ENCODE data around the gene ATAD2B.
"Not testable (repeated sequence)": the region's sequence is repeated elsewhere in the genome, so short reads cannot be mapped to it uniquely, and the experiment has no call there.

ATAD2B gene

GRCh38 chr2:23803965-23804542, 122.9 kb downstream of the ATAD2B start:
- Histone ChIP-seq H3K4me3 (ENCODE audit: low read depth, low read length) (no peak overlapping the region), H3K9me3 (ENCODE audit: control insufficient read depth, insufficient read depth, low read length) (no peaks in the 10 kb centered on the region), H3K27me3 (ENCODE audit: control insufficient read depth, insufficient read depth, low read length) (no peaks in the 10 kb centered on the region), H3K36me3 (ENCODE audit: control insufficient read depth, insufficient read depth, low read length) (no peaks in the 10 kb centered on the region), H3K4me1 (ENCODE audit: control insufficient read depth, insufficient read depth, low read length) (no peaks in the 10 kb centered on the region), H3K9ac (ENCODE audit: low read depth, low read length) (no peak overlapping the region)

GRCh38 chr2:23803264-23803964, 123.5 kb downstream of the ATAD2B start:
- Histone ChIP-seq H3K36me3 (ENCODE audit: control insufficient read depth, insufficient read depth, low read length) (no peaks in the 10 kb centered on the region), H3K4me1 (ENCODE audit: control insufficient read depth, insufficient read depth, low read length) (no peaks in the 10 kb centered on the region), H3K27me3 (ENCODE audit: control insufficient read depth, insufficient read depth, low read length) (no peaks in the 10 kb centered on the region), H3K9me3 (ENCODE audit: control insufficient read depth, insufficient read depth, low read length) (no peaks in the 10 kb centered on the region), H3K4me3 (ENCODE audit: low read depth, low read length) (no peak overlapping the region), H3K9ac (ENCODE audit: low read depth, low read length) (no peak overlapping the region)

- no peaks in the 10 kb centered on the region for H3K4me1 ChIP-seq (ENCODE audit: control insufficient read depth, insufficient read depth, low read length)
- H3K9ac ChIP-seq (ENCODE audit: low read depth, low read length) = no peak overlapping the region
- no peaks in the 10 kb centered on the region for H3K36me3 ChIP-seq (ENCODE audit: control insufficient read depth, insufficient read depth, low read length)
- no peak overlapping the region for H3K4me3 ChIP-seq (ENCODE audit: low read depth, low read length)
- no peaks in the 10 kb centered on the region for H3K9me3 ChIP-seq (ENCODE audit: control insufficient read depth, insufficient read depth, low read length)
- H3K27me3 ChIP-seq (ENCODE audit: control insufficient read depth, insufficient read depth, low read length) = no peaks in the 10 kb centered on the region
Observed at GRCh38 chr2:23801396-23801795, 125.5 kb downstream of the ATAD2B start.

DNA sequence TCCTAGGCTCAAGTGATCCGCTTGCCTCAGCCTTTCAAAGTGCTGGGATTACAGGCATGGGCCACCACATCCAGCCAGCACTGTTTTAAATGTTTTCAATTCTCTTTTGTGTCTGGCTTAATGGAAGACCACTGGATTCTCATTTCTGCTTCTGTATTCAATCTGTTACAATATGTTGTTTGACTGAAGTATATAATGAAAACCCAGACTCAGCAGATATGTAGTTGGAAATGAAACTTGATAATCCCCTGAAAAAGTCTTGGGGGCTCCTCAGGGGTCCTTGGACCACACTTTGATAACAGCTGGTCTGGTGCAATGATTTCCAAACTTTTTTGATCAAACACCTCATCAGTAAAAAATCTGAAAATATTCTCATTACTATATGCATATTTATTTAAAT, 132.7 kb downstream of the ATAD2B start:
- Histone ChIP-seq H3K36me3 (ENCODE audit: control insufficient read depth, insufficient read depth, low read length) (no peaks in the 10 kb centered on the region), H3K27me3 (ENCODE audit: control insufficient read depth, insufficient read depth, low read length) (no peaks in the 10 kb centered on the region), H3K4me1 (ENCODE audit: control insufficient read depth, insufficient read depth, low read length) (no peaks in the 10 kb centered on the region), H3K9ac (ENCODE audit: low read depth, low read length) (no peak overlapping the region), H3K4me3 (ENCODE audit: low read depth, low read length) (no peak overlapping the region), H3K9me3 (ENCODE audit: control insufficient read depth, insufficient read depth, low read length) (no peaks in the 10 kb centered on the region)

DNA sequence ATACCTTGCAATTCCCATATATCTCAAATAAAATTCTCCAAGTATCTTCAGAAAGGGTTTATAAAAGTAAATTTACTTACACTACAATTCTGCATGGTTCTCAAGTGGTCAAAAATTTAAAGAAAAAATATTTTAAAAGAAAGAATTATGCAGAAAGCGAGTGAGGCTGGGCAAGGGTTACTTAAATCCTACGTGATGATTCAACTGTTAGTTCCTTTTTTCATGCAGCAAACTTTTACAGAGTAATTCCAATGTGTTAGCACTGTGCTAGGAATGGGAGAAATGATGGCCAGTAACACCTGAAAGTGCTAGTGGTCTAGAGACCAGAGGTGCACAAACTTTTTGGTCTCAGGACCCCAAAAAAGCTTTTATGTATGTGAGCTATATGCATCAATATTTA, 133.4 kb downstream of the ATAD2B start:
- H3K9ac ChIP-seq (ENCODE audit: low read depth, low read length) = no peak overlapping the region
- no peaks in the 10 kb centered on the region for H3K9me3 ChIP-seq (ENCODE audit: control insufficient read depth, insufficient read depth, low read length)
- no peak overlapping the region for H3K4me3 ChIP-seq (ENCODE audit: low read depth, low read length)
- H3K36me3 ChIP-seq (ENCODE audit: control insufficient read depth, insufficient read depth, low read length) = no peaks in the 10 kb centered on the region
- no peaks in the 10 kb centered on the region for H3K27me3 ChIP-seq (ENCODE audit: control insufficient read depth, insufficient read depth, low read length)
- no peaks in the 10 kb centered on the region for H3K4me1 ChIP-seq (ENCODE audit: control insufficient read depth, insufficient read depth, low read length)

- Histone ChIP-seq H3K4me1 (ENCODE audit: control insufficient read depth, insufficient read depth, low read length) (no peaks in the 10 kb centered on the region), H3K9ac (ENCODE audit: low read depth, low read length) (no peak overlapping the region), H3K27me3 (ENCODE audit: control insufficient read depth, insufficient read depth, low read length) (no peaks in the 10 kb centered on the region), H3K36me3 (ENCODE audit: control insufficient read depth, insufficient read depth, low read length) (no peaks in the 10 kb centered on the region), H3K9me3 (ENCODE audit: control insufficient read depth, insufficient read depth, low read length) (no peaks in the 10 kb centered on the region), H3K4me3 (ENCODE audit: low read depth, low read length) (no peak overlapping the region)
Observed at GRCh38 chr2:23791030-23791429, 135.9 kb downstream of the ATAD2B start.

DNA sequence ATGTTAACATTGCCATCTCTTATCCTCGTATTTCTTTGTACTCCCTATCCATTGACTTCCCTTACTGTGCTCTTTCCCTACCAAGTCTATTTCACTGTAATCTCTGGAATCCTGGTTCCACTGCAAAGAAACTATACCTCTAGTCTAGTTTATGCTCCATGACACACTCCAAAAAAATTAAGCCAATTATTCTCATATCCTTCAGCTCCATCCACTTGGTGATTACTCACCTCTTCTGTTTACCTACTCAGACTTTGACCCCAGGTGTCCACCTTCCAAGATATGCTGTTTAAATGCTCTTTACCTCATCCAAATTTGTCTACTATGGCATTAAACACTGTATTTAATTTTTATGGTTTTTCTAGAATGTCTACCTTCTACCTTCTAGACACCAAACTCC, 137.9 kb downstream of the ATAD2B start:
- no peaks in the 10 kb centered on the region for H3K4me1 ChIP-seq (ENCODE audit: control insufficient read depth, insufficient read depth, low read length)
- no peaks in the 10 kb centered on the region for H3K36me3 ChIP-seq (ENCODE audit: control insufficient read depth, insufficient read depth, low read length)
- H3K9me3 ChIP-seq (ENCODE audit: control insufficient read depth, insufficient read depth, low read length) = no peaks in the 10 kb centered on the region
- no peaks in the 10 kb centered on the region for H3K27me3 ChIP-seq (ENCODE audit: control insufficient read depth, insufficient read depth, low read length)
- H3K4me3 ChIP-seq (ENCODE audit: low read depth, low read length) = no peak overlapping the region
- no peak overlapping the region for H3K9ac ChIP-seq (ENCODE audit: low read depth, low read length)

DNA sequence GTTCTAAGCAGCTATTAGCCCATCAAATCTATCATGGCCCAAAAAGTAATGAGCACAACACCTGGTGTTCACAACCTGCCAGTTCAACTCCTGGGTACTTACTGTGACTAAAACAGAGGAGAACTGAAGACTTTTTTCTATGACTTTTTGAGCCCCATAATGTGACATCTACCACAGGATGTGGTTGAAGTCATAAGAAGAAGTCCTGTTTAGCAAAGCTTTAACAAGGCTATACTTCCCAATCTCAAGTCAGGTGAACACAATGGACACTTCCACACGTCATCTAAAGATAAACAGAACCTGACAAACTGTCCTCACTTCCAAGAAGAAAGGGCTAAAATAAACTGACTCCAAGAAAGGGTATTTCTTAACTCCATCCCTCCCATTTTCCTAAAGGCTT, 138.8 kb downstream of the ATAD2B start:
- Histone ChIP-seq H3K4me1 (ENCODE audit: control insufficient read depth, insufficient read depth, low read length) (no peaks in the 10 kb centered on the region), H3K9me3 (ENCODE audit: control insufficient read depth, insufficient read depth, low read length) (no peaks in the 10 kb centered on the region), H3K4me3 (ENCODE audit: low read depth, low read length) (no peak overlapping the region), H3K36me3 (ENCODE audit: control insufficient read depth, insufficient read depth, low read length) (no peaks in the 10 kb centered on the region), H3K27me3 (ENCODE audit: control insufficient read depth, insufficient read depth, low read length) (no peaks in the 10 kb centered on the region), H3K9ac (ENCODE audit: low read depth, low read length) (no peak overlapping the region)

DNA sequence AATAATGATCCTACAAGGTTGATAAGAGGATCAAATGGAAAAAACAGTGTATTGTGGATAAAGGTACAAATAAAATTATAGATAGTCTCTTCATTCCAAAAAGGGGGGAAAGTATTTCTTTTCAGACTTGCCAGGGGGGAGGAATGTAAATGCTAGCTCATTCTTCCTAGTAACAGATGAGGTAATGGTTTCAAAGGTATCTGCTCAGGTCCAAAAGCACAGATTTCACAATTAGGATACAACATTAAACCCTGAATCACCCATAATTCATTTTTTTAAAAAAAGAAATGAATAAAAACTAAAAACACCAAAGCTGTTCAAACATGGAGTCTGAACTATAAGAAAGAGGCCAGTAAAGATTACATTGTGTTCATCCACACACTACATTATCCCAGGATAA, 142.0 kb downstream of the ATAD2B start:
- no peaks in the 10 kb centered on the region for H3K27me3 ChIP-seq (ENCODE audit: control insufficient read depth, insufficient read depth, low read length)
- H3K36me3 ChIP-seq (ENCODE audit: control insufficient read depth, insufficient read depth, low read length) = no peaks in the 10 kb centered on the region
- no peaks in the 10 kb centered on the region for H3K4me1 ChIP-seq (ENCODE audit: control insufficient read depth, insufficient read depth, low read length)
- no peak overlapping the region for H3K9ac ChIP-seq (ENCODE audit: low read depth, low read length)
- no peak overlapping the region for H3K4me3 ChIP-seq (ENCODE audit: low read depth, low read length)
- H3K9me3 ChIP-seq (ENCODE audit: control insufficient read depth, insufficient read depth, low read length) = no peaks in the 10 kb centered on the region

DNA sequence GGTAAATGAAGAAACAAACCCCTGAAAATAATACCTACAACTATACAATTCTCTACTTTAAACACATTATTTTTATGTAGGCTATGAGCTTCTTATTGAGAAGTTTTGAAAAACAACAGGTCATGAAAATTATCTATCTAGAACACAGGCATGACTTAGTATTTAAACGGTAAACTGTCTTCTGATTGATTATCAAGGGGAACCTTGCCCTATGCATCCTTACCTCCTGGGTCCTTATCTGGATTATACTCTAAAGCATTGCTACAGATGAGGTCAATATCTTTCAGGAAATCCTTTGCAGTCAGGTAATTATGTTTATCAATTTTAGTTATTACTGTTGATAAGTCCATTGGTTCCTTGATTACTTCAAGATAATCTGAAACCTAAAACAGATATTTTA, 144.3 kb downstream of the ATAD2B start:
- Histone ChIP-seq H3K27me3 (ENCODE audit: control insufficient read depth, insufficient read depth, low read length) (no peaks in the 10 kb centered on the region), H3K4me3 (ENCODE audit: low read depth, low read length) (no peak overlapping the region), H3K9me3 (ENCODE audit: control insufficient read depth, insufficient read depth, low read length) (no peaks in the 10 kb centered on the region), H3K4me1 (ENCODE audit: control insufficient read depth, insufficient read depth, low read length) (no peaks in the 10 kb centered on the region), H3K36me3 (ENCODE audit: control insufficient read depth, insufficient read depth, low read length) (no peaks in the 10 kb centered on the region), H3K9ac (ENCODE audit: low read depth, low read length) (no peak overlapping the region)

DNA sequence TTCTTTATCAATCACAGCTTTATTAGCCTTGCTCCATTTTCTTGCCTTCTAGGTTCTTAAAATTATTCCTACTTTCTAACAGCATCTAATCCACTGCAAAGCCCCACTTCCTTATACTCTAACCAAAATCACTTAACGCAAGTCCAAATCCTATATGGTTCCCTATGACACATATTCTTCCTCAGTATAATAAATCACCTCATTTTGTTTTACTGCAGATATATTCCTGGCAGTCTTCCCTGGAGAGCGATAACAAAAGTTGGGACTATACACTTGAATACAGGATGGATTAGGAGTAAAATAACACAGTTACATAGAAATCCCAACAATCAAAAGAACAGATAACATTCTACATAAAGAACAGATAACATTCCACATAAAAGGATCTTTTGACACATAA, 144.8 kb downstream of the ATAD2B start:
- no peaks in the 10 kb centered on the region for H3K36me3 ChIP-seq (ENCODE audit: control insufficient read depth, insufficient read depth, low read length)
- no peak overlapping the region for H3K9ac ChIP-seq (ENCODE audit: low read depth, low read length)
- no peaks in the 10 kb centered on the region for H3K4me1 ChIP-seq (ENCODE audit: control insufficient read depth, insufficient read depth, low read length)
- H3K27me3 ChIP-seq (ENCODE audit: control insufficient read depth, insufficient read depth, low read length) = no peaks in the 10 kb centered on the region
- H3K4me3 ChIP-seq (ENCODE audit: low read depth, low read length) = no peak overlapping the region
- H3K9me3 ChIP-seq (ENCODE audit: control insufficient read depth, insufficient read depth, low read length) = no peaks in the 10 kb centered on the region

DNA sequence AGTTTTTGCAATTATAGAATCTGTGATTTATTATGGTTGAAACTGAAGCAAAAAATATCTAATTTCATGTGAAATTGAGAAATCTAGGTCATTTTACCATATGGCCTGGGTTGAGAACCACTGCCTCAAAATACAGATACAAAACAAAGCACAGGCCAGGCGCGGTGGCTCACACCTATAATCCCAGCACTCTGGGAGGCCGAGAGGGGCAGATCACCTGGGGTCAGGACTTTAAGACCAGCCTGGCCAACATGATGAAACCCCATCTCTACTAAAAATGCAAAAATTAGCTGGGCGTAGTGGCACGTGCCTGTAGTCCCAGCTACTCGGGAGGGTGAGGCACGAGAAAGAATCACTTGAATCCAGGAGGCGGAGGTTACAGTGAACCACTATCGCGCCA, 146.5 kb downstream of the ATAD2B start:
- not testable (repeated sequence) for H3K9me3 ChIP-seq (ENCODE audit: control insufficient read depth, insufficient read depth, low read length); H3K4me3 ChIP-seq (ENCODE audit: low read depth, low read length); H3K36me3 ChIP-seq (ENCODE audit: control insufficient read depth, insufficient read depth, low read length); H3K4me1 ChIP-seq (ENCODE audit: control insufficient read depth, insufficient read depth, low read length); H3K27me3 ChIP-seq (ENCODE audit: control insufficient read depth, insufficient read depth, low read length); H3K9ac ChIP-seq (ENCODE audit: low read depth, low read length)
